Caco-2 (cell line): Measurements from ENCODE around the gene IL31RA. TPM values are rescaled to one million over a fixed set of nuclear protein-coding genes. Genes with fewer than 3 reads are reported as not detected.

Source experiments
- BruUV-seq: library from RNA; stranded (reverse); fragments of 400-500 nt; replicated peaks from 2 replicates; lab custom pipeline; 2021; lab: Mats Ljungman, UMichigan
- CTCF ChIA-PET: fragments of 300-600 bp; sonication (Branson Sonifier 250); formaldehyde crosslinking; loops from one replicate; lab custom pipeline; 2022; ENCODE audit warnings: antibody characterized with exemption; lab: Charles Lee
- POLR2A ChIA-PET: fragments of 300-600 bp; sonication (Branson Sonifier 250); formaldehyde crosslinking; loops from one replicate; lab custom pipeline; 2022; ENCODE audit warnings: antibody characterized with exemption; lab: Charles Lee
- DNase-seq, 2 experiments: peaks; one replicate each; pipeline versions ENCODE4 v3.0.0 to v3.0.0-alpha.2; 2020 to 2022
- H3K27me3 ChIP-seq: replicated peaks from 2 replicates; pipeline ENCODE4 v1.6.0; 2011; ENCODE audit warnings: low read length; ENCODE audit not compliant: control insufficient read depth, insufficient read depth
- H3K36me3 ChIP-seq: 2 replicates; pipeline ENCODE4 v1.5.1; 2011; ENCODE audit warnings: low read length; ENCODE audit not compliant: control insufficient read depth, insufficient read depth
- H3K4me1 ChIP-seq: fragments of 250-450 bp; sonication (Bioruptor Pico); 2 replicates; pipeline ENCODE4 v1.5.1; 2020; ENCODE audit warnings: mild to moderate bottlenecking
- H3K4me3 ChIP-seq: 2 replicates; pipeline ENCODE4 v1.5.1; 2011; ENCODE audit warnings: low read depth, mild to moderate bottlenecking, control low read depth, low read length
- H3K9me3 ChIP-seq: fragments of 250-450 bp; sonication (Bioruptor Pico); 2 replicates; pipeline ENCODE4 v1.5.1; 2020; ENCODE audit warnings: mild to moderate bottlenecking, moderate library complexity
- H3K27ac Mint-ChIP-seq: one replicate; pipeline ENCODE4 v1.8.0; 2022; ENCODE audit warnings: mixed read lengths; ENCODE audit not compliant: unreplicated experiment
- H3K27me3 Mint-ChIP-seq: one replicate; pipeline ENCODE4 v1.8.0; 2022; ENCODE audit warnings: mixed read lengths; ENCODE audit not compliant: insufficient read depth, unreplicated experiment
- H3K36me3 Mint-ChIP-seq: one replicate; pipeline ENCODE4 v1.8.0; 2022; ENCODE audit warnings: mild to moderate bottlenecking, mixed read lengths; ENCODE audit not compliant: insufficient read depth, unreplicated experiment
- H3K4me1 Mint-ChIP-seq: one replicate; pipeline ENCODE4 v1.8.0; 2022; ENCODE audit warnings: low read depth, mixed read lengths; ENCODE audit not compliant: unreplicated experiment
- H3K4me3 Mint-ChIP-seq: one replicate; pipeline ENCODE4 v1.8.0; 2022; ENCODE audit warnings: mild to moderate bottlenecking, moderate library complexity, mixed read lengths; ENCODE audit not compliant: unreplicated experiment
- H3K9me3 Mint-ChIP-seq: one replicate; pipeline ENCODE4 v1.8.0; 2022; ENCODE audit warnings: mixed read lengths; ENCODE audit not compliant: unreplicated experiment
- intact Hi-C: fragments of 100-400 bp; cut with micrococcal nuclease; formaldehyde crosslinking; loops from one replicate; pipeline ENCODE4 v1.10.0; 2022; ENCODE audit not compliant: unreplicated experiment
- total RNA-seq: library from RNA; stranded (reverse); gene quantifications from 2 replicates; pipeline ENCODE4 v1.2.3, GENCODE V29; 2022
- TF ChIP-seq, protein P1 (sequence below), 2 experiments: fragments of 200-600 bp in 1 of 2; IDR thresholded peaks; 1 replicate in 1 of 2; 2 replicates in 1 of 2; pipeline versions ENCODE4 v1.5.1 to v1.8.0; 2011 to 2022; ENCODE audit warnings: antibody characterized with exemption in 1 of 2, control low read depth in 1 of 2, inconsistent platforms in 1 of 2, low read depth in 1 of 2, low read length in 1 of 2, mild to moderate bottlenecking in 1 of 2, moderate library complexity in 1 of 2; ENCODE audit not compliant: insufficient read depth in 1 of 2, severe bottlenecking in 1 of 2, unreplicated experiment in 1 of 2

IL31RA gene
- total RNA-seq, 1 experiment from 2014 or later = not detected

DNA sequence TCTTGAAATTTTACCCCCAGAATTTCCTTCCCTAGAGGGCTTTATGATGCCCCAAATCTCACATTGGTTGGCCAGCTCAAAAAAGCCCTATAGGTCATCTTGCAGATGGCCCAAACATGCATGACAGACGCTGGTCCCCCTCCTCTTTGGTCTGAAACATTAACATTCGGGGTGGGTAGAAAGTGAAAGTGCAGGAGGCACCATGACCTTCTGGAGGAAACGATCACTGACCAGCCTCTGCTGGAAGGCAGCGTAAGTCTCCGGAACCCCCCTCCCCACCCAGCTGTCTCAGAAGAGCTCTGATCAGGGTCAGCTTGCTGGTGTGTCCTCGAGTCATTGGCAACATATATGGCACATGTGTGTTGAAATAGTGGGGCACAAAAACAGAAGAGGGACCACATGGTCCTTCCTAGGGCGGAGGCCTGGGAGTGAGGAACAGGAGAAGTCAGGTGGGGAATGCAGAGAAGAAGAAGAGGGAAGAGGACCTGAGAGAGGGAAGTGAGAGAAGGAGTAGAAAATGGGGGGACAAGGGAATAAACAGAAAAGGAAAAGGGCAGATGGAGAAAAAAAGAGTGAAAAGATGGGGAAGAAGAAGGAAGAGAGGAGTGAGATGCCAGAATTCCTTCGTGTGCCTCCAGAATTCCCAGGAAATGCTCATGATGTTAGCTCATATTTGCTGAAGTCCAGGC lies 46.2 kb downstream of the IL31RA start:
- H3K4me1 Mint-ChIP-seq = peaks cover 14% of the 10 kb centered on the region
- no peaks in the 10 kb centered on the region; the same call in 1 of the 2 replicates for H3K9me3 ChIP-seq
- H3K27me3 ChIP-seq = no peaks in the 10 kb centered on the region
- ChIA-PET POLR2A (no interaction called here), CTCF (interaction anchor here (0.6 kb wide), 1 partner anchor 39 kb away, joined by 8 read pairs; no protein-coding TSS in a partner anchor)
- BruUV-seq = no TSS peak
- H3K36me3 Mint-ChIP-seq = no peaks in the 10 kb centered on the region
- no peaks in the 10 kb centered on the region for H3K27me3 Mint-ChIP-seq
- TF ChIP-seq, protein P1, sequence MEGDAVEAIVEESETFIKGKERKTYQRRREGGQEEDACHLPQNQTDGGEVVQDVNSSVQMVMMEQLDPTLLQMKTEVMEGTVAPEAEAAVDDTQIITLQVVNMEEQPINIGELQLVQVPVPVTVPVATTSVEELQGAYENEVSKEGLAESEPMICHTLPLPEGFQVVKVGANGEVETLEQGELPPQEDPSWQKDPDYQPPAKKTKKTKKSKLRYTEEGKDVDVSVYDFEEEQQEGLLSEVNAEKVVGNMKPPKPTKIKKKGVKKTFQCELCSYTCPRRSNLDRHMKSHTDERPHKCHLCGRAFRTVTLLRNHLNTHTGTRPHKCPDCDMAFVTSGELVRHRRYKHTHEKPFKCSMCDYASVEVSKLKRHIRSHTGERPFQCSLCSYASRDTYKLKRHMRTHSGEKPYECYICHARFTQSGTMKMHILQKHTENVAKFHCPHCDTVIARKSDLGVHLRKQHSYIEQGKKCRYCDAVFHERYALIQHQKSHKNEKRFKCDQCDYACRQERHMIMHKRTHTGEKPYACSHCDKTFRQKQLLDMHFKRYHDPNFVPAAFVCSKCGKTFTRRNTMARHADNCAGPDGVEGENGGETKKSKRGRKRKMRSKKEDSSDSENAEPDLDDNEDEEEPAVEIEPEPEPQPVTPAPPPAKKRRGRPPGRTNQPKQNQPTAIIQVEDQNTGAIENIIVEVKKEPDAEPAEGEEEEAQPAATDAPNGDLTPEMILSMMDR (IDR thresholded peaks at IDR 0.05; ENCODE audit: insufficient read depth in 1 of 2, low read depth in 1 of 2, low read length in 1 of 2, severe bottlenecking in 1 of 2, unreplicated experiment in 1 of 2) = no peak
- no peak overlapping the region for H3K27ac Mint-ChIP-seq
- intact Hi-C loops = no loop called here
- no peaks in the 10 kb centered on the region for H3K36me3 ChIP-seq
- no peaks in the 10 kb centered on the region; the same call in 1 of the 2 replicates for H3K4me1 ChIP-seq
- DNase-seq = no peak
- H3K4me3 ChIP-seq = no peak overlapping the region
- H3K4me3 Mint-ChIP-seq = no peak overlapping the region
- no peaks in the 10 kb centered on the region for H3K9me3 Mint-ChIP-seq

DNA sequence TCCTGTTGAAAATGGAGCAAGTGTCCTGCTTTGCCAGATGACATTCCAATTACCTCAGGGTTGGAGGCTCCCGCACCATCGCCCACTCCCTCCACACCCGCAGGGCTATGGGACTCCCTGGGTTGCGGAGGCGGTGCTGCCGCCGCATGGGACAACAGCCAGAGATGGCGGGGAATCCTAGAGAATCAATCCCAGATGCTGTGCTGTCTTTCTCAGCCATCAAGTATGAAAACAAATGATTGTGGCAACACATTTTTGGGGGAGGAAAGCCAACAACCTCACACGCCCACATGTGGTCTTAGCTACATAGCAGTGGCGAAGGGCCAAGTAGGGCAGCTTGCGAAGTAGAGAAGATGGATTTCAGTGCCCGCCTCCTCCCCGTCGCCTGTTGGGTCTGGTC lies 46.7 kb downstream of the IL31RA start:
- Mint-ChIP-seq H3K9me3 (no peaks in the 10 kb centered on the region), H3K27me3 (no peaks in the 10 kb centered on the region), H3K4me1 (peaks cover 14% of the 10 kb centered on the region), H3K4me3 (no peak overlapping the region), H3K27ac (no peak overlapping the region), H3K36me3 (no peaks in the 10 kb centered on the region)
- TF ChIP-seq, protein P1 (IDR thresholded peaks at IDR 0.05; ENCODE audit: insufficient read depth in 1 of 2, low read depth in 1 of 2, low read length in 1 of 2, severe bottlenecking in 1 of 2, unreplicated experiment in 1 of 2) = no peak
- Histone ChIP-seq H3K4me3 (no peak overlapping the region), H3K36me3 (no peaks in the 10 kb centered on the region), H3K9me3 (no peaks in the 10 kb centered on the region; the same call in 1 of the 2 replicates), H3K27me3 (no peaks in the 10 kb centered on the region), H3K4me1 (no peaks in the 10 kb centered on the region; the same call in 1 of the 2 replicates)
- intact Hi-C loops = no loop called here
- POLR2A ChIA-PET = no interaction called here
- no peak for DNase-seq
- no TSS peak for BruUV-seq
- CTCF ChIA-PET = interaction anchor here (0.6 kb wide), 1 partner anchor 38 kb away, joined by 8 read pairs; no protein-coding TSS in a partner anchor

DNA sequence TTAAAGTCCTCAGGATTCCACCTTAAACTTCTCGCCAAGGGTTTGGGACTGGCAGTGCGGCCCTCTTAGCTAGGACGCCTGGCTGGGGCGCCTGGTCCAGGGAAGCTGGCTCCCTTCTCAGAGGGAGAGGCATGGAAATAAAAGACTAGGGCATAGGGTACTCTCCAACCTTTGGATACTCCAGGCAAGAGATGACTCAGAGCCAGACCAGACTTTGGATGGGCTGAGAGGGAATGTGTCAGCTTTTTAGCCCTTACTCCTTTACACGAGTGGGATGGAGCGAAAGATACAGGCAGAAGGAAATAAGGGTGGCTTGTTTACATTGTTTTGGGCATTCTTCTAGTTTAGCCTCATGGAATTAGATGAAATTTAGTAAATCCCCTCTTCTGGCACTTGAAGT lies 48.2 kb downstream of the IL31RA start:
- H3K4me3 Mint-ChIP-seq = no peak overlapping the region
- H3K27me3 Mint-ChIP-seq = no peaks in the 10 kb centered on the region
- Histone ChIP-seq H3K4me1 (no peaks in the 10 kb centered on the region; the same call in 1 of the 2 replicates), H3K9me3 (no peaks in the 10 kb centered on the region), H3K27me3 (no peaks in the 10 kb centered on the region), H3K36me3 (no peaks in the 10 kb centered on the region; the same call in 1 of the 2 replicates), H3K4me3 (no peak overlapping the region)
- H3K9me3 Mint-ChIP-seq = no peaks in the 10 kb centered on the region
- peaks cover 14% of the 10 kb centered on the region for H3K4me1 Mint-ChIP-seq
- ChIA-PET POLR2A (no interaction called here), CTCF (no interaction called here)
- BruUV-seq = no TSS peak
- no peaks in the 10 kb centered on the region for H3K36me3 Mint-ChIP-seq
- TF ChIP-seq, protein P1 (IDR thresholded peaks at IDR 0.05; ENCODE audit: insufficient read depth in 1 of 2, low read depth in 1 of 2, low read length in 1 of 2, severe bottlenecking in 1 of 2, unreplicated experiment in 1 of 2) = no peak
- intact Hi-C loops = no loop called here
- DNase-seq = no peak
- H3K27ac Mint-ChIP-seq = no peak overlapping the region
